ENCODE results near the gene ECE1.

The ECE1 gene

GRCh38 chr1:21301794-21302440 lies 11.7 kb upstream of the ECE1 start:
- TF ChIP-seq, protein P1, sequence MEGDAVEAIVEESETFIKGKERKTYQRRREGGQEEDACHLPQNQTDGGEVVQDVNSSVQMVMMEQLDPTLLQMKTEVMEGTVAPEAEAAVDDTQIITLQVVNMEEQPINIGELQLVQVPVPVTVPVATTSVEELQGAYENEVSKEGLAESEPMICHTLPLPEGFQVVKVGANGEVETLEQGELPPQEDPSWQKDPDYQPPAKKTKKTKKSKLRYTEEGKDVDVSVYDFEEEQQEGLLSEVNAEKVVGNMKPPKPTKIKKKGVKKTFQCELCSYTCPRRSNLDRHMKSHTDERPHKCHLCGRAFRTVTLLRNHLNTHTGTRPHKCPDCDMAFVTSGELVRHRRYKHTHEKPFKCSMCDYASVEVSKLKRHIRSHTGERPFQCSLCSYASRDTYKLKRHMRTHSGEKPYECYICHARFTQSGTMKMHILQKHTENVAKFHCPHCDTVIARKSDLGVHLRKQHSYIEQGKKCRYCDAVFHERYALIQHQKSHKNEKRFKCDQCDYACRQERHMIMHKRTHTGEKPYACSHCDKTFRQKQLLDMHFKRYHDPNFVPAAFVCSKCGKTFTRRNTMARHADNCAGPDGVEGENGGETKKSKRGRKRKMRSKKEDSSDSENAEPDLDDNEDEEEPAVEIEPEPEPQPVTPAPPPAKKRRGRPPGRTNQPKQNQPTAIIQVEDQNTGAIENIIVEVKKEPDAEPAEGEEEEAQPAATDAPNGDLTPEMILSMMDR (IDR thresholded peaks at IDR 0.05; ENCODE audit: insufficient read depth, low read length), result no peak
- H3K27ac ChIP-seq (replicated peaks), result no peak overlapping the region
- H3K4me3 ChIP-seq (replicated peaks; ENCODE audit: insufficient read depth, low read length), result no peak overlapping the region
- no peaks in the 10 kb centered on the region for H3K27me3 ChIP-seq (ENCODE audit: insufficient read depth, poor library complexity, severe bottlenecking)
- DNase-seq (ENCODE audit: low read depth in 1 of 2, low spot score in 1 of 2), result no peak

GRCh38 chr1:21300774-21301173 lies 10.5 kb upstream of the ECE1 start:
- no peak for DNase-seq (ENCODE audit: low read depth in 1 of 2, low spot score in 1 of 2)
- H3K4me3 ChIP-seq (replicated peaks; ENCODE audit: insufficient read depth, low read length), result no peak overlapping the region
- H3K27me3 ChIP-seq (ENCODE audit: insufficient read depth, poor library complexity, severe bottlenecking), result no peaks in the 10 kb centered on the region
- H3K27ac ChIP-seq (replicated peaks), result no peak overlapping the region
- TF ChIP-seq, protein P1 (IDR thresholded peaks at IDR 0.05; ENCODE audit: insufficient read depth, low read length), result no peak
- TF ChIP-seq POLR2AphosphoS5 (IDR thresholded peaks at IDR 0.05; ENCODE audit: low read depth) (no peak), GABPA (IDR thresholded peaks at IDR 0.05; ENCODE audit: low read depth) (no peak), SPI1 (IDR thresholded peaks at IDR 0.05; ENCODE audit: borderline replicate concordance, low read depth) (no peak)
- TF ChIP-seq, protein P2, sequence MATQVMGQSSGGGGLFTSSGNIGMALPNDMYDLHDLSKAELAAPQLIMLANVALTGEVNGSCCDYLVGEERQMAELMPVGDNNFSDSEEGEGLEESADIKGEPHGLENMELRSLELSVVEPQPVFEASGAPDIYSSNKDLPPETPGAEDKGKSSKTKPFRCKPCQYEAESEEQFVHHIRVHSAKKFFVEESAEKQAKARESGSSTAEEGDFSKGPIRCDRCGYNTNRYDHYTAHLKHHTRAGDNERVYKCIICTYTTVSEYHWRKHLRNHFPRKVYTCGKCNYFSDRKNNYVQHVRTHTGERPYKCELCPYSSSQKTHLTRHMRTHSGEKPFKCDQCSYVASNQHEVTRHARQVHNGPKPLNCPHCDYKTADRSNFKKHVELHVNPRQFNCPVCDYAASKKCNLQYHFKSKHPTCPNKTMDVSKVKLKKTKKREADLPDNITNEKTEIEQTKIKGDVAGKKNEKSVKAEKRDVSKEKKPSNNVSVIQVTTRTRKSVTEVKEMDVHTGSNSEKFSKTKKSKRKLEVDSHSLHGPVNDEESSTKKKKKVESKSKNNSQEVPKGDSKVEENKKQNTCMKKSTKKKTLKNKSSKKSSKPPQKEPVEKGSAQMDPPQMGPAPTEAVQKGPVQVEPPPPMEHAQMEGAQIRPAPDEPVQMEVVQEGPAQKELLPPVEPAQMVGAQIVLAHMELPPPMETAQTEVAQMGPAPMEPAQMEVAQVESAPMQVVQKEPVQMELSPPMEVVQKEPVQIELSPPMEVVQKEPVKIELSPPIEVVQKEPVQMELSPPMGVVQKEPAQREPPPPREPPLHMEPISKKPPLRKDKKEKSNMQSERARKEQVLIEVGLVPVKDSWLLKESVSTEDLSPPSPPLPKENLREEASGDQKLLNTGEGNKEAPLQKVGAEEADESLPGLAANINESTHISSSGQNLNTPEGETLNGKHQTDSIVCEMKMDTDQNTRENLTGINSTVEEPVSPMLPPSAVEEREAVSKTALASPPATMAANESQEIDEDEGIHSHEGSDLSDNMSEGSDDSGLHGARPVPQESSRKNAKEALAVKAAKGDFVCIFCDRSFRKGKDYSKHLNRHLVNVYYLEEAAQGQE (IDR thresholded peaks at IDR 0.05; ENCODE audit: insufficient replicate concordance, low read depth), result no peak

- Histone ChIP-seq H3K27ac (replicated peaks) (no peak overlapping the region), H3K27me3 (ENCODE audit: insufficient read depth, poor library complexity, severe bottlenecking) (no peaks in the 10 kb centered on the region), H3K4me3 (replicated peaks; ENCODE audit: insufficient read depth, low read length) (no peak overlapping the region)
- TF ChIP-seq, protein P1 (IDR thresholded peaks at IDR 0.05; ENCODE audit: insufficient read depth, low read length), result no peak
- no peak for TF ChIP-seq SPI1 (IDR thresholded peaks at IDR 0.05; ENCODE audit: borderline replicate concordance, low read depth)
- TF ChIP-seq, protein P2 (IDR thresholded peaks at IDR 0.05; ENCODE audit: insufficient replicate concordance, low read depth), result no peak
- no peak for DNase-seq (ENCODE audit: low read depth in 1 of 2, low spot score in 1 of 2)
Measured at GRCh38 chr1:21299780-21300395, 9.6 kb upstream of the ECE1 start.

DNA sequence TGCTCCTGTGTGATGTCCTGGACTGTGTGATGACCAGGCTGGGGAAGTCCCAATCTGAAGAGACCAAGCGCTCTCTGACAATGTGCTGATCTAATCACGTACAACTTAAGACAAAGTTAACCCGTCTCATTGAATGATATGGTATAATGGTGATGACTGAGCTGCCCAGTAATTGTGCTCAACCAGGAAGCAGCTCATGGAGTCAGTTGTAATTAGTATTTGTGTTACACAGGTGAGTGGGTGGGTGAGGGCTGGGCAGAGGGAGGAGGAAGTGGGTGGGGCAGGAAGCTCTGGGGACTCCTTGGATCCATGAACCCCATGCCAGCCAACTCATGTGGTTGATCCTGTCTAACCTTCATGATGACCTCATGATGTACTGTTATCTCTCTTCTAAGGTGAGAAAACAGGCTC lies 8.7 kb upstream of the ECE1 start:
- TF ChIP-seq POLR2AphosphoS5 (IDR thresholded peaks at IDR 0.05; ENCODE audit: low read depth) (no peak), SPI1 (IDR thresholded peaks at IDR 0.05; ENCODE audit: borderline replicate concordance, low read depth) (no peak), GABPA (IDR thresholded peaks at IDR 0.05; ENCODE audit: low read depth) (no peak)
- TF ChIP-seq, protein P2 (IDR thresholded peaks at IDR 0.05; ENCODE audit: insufficient replicate concordance, low read depth), result no peak
- TF ChIP-seq, protein P1 (IDR thresholded peaks at IDR 0.05; ENCODE audit: insufficient read depth, low read length), result no peak
- Histone ChIP-seq H3K27me3 (ENCODE audit: insufficient read depth, poor library complexity, severe bottlenecking) (no peaks in the 10 kb centered on the region), H3K4me3 (replicated peaks; ENCODE audit: insufficient read depth, low read length) (no peak overlapping the region), H3K27ac (replicated peaks) (no peak overlapping the region)
- DNase-seq (ENCODE audit: low read depth in 1 of 2, low spot score in 1 of 2), result no peak

All from HL-60 (cell line).